T-cell (primary cell): Measurements from ENCODE around the gene NCF2. TPM values are rescaled to one million over a fixed set of nuclear protein-coding genes. Genes with fewer than 3 reads are reported as not detected.
"Not testable (repeated sequence)": the region's sequence is repeated elsewhere in the genome, so short reads cannot be mapped to it uniquely, and the experiment has no call there.

ENCODE experiments used
- ATAC-seq, 4 experiments: fragments of 200-7000 bp in 3 of 4; fragments of 150-1000 bp in 1 of 4; cut with Tn5 transposase; replicated peaks in 1 of 4; 1 replicate in 3 of 4; 2 replicates in 1 of 4; pipeline ENCODE4 v1.10.0; 2021; ENCODE audit warnings: moderate library complexity in 3 of 4, mild to moderate bottlenecking in 2 of 4, moderate number of reproducible peaks in 1 of 4
- CTCF ChIA-PET, 2 donors: fragments of 300-600 bp; sonication (Branson Sonifier 250); formaldehyde crosslinking; loops; one replicate each; lab custom pipeline; 2022; ENCODE audit warnings: antibody characterized with exemption in 2 of 2; lab: Charles Lee
- POLR2A ChIA-PET, 2 donors: fragments of 300-600 bp; sonication (Branson Sonifier 250); formaldehyde crosslinking; loops; one replicate each; lab custom pipeline; 2022; ENCODE audit warnings: antibody characterized with exemption in 2 of 2; lab: Charles Lee
- DNase-seq, 35 experiments: peaks; one replicate each; pipeline versions ENCODE4 v3.0.0 to v3.0.0-alpha.2; 2013 to 2023
- H3K27ac ChIP-seq: one replicate; pipeline ENCODE4 v1.5.1; 2013; ENCODE audit warnings: low read length
- H3K27me3 ChIP-seq, 2 experiments: replicated peaks in 1 of 2; 1 replicate in 1 of 2; 2 replicates in 1 of 2; pipeline versions ENCODE4 v1.6.1 to v1.7.0; 2013; ENCODE audit warnings: low read length in 1 of 2, mixed read lengths in 1 of 2; ENCODE audit not compliant: control insufficient read depth in 2 of 2, insufficient read depth in 2 of 2; ENCODE audit errors: extremely low read depth in 1 of 2
- H3K36me3 ChIP-seq, 2 donors: 1 replicate in 1 of 2; 2 replicates in 1 of 2; pipeline versions ENCODE4 v1.6.1 to v1.7.0; 2013; ENCODE audit warnings: low read length in 1 of 2; ENCODE audit not compliant: control insufficient read depth in 2 of 2, insufficient read depth in 1 of 2; ENCODE audit errors: extremely low read depth in 1 of 2
- H3K4me1 ChIP-seq, 2 experiments: 1 replicate in 1 of 2; 2 replicates in 1 of 2; pipeline versions ENCODE4 v1.6.1 to v1.7.0; 2013; ENCODE audit warnings: low read length in 2 of 2, mixed read lengths in 1 of 2; ENCODE audit not compliant: insufficient read depth in 2 of 2, control insufficient read depth in 1 of 2; ENCODE audit errors: extremely low read depth in 1 of 2
- H3K4me3 ChIP-seq, 2 donors: 1 replicate in 1 of 2; 2 replicates in 1 of 2; pipeline versions ENCODE4 v1.5.1 to v1.7.0; 2013; ENCODE audit warnings: mild to moderate bottlenecking in 2 of 2, low read length in 1 of 2, moderate library complexity in 1 of 2; ENCODE audit not compliant: control insufficient read depth in 1 of 2; ENCODE audit errors: extremely low read depth in 1 of 2
- H3K9me3 ChIP-seq: 2 replicates; pipeline ENCODE4 v1.7.0; 2013
- H3K27ac Mint-ChIP-seq, 2 donors: one replicate each; pipeline ENCODE4 v1.8.0; 2020 to 2021; ENCODE audit warnings: mild to moderate bottlenecking in 2 of 2, mixed read lengths in 2 of 2
- H3K27me3 Mint-ChIP-seq, 2 donors: one replicate each; pipeline ENCODE4 v1.8.0; 2021 to 2022; ENCODE audit warnings: mixed read lengths in 2 of 2
- H3K36me3 Mint-ChIP-seq: one replicate; pipeline ENCODE4 v1.8.0; 2021; ENCODE audit warnings: mixed read lengths
- H3K4me1 Mint-ChIP-seq, 3 donors: one replicate each; pipeline ENCODE4 v1.8.0; 2020 to 2022; ENCODE audit warnings: mixed read lengths in 3 of 3, mild to moderate bottlenecking in 1 of 3
- H3K4me3 Mint-ChIP-seq, 3 donors: one replicate each; pipeline ENCODE4 v1.8.0; 2020 to 2022; ENCODE audit warnings: mild to moderate bottlenecking in 3 of 3, mixed read lengths in 3 of 3, moderate library complexity in 3 of 3
- H3K9me3 Mint-ChIP-seq, 3 donors: one replicate each; pipeline ENCODE4 v1.8.0; 2020 to 2022; ENCODE audit warnings: mixed read lengths in 3 of 3
- WGBS: methylation state at CpG from one replicate; pipeline ENCODE4 v1.1.5; 2013; ENCODE audit warnings: missing lambda C conversion rate; ENCODE audit not compliant: insufficient coverage; 5-methylcytosine and 5-hydroxymethylcytosine counted together
- total RNA-seq, 35 experiments: library from RNA in 6 of 35; stranded (reverse) in 6 of 35; fragments of 120-200 nt in 1 of 35; gene quantifications; one replicate each; pipeline versions ENCODE4 v1.2.1 to v1.2.4 and lab custom pipeline; 2013 to 2026

Gene NCF2
- total RNA-seq, 5 donors from 2014 or later (not counting 1 experiment from before 2014, with no cell fraction given) = 2.9 to 8.7 (median 4.0) TPM

DNA sequence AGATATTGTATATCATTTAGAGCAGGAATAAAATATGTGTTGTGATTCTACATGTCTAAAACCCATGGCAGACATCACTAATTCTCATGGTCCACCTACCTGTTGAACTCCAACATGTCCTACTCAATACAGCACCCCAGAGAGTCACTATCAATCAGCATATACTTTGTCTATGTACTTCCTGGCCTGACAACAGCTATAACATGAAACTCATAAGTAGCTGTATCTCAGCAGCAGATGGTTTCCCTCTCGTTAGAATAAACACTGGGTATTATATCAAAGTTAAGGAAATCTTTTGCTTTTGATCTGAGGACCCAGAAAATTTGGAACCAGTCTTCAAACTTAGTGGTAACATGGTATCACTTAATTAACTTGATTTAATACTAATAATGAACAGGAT, 29.5 kb upstream of the NCF2 start:
- Mint-ChIP-seq H3K27ac (peak overlapping the region in 1 of 2 donors; percentile 68), H3K9me3 (no peaks in the 10 kb centered on the region), H3K4me1 (peaks cover 0 to 11% (median 10%) of the 10 kb centered on the region in 3 donors), H3K36me3 (peaks cover 9% of the 10 kb centered on the region), H3K27me3 (peaks cover 0 to 2% of the 10 kb centered on the region in 2 donors), H3K4me3 (no peak overlapping the region)
- H3K27ac ChIP-seq = no peak overlapping the region
- POLR2A ChIA-PET = interaction anchor here in 1 of 2 donors (0.6 kb wide), 1 partner anchor 12 kb away, joined by 3 read pairs; no protein-coding TSS in a partner anchor
- CTCF ChIA-PET = no interaction called here
- H3K9me3 ChIP-seq = no peaks in the 10 kb centered on the region
- ATAC-seq (peak in 3 of 4 experiments; percentile 28 to 43 (median 38)), DNase-seq (no peak)
- no peaks in the 10 kb centered on the region for H3K4me1 ChIP-seq
- no CpG with 5 or more reads among the region's 1 CpG for WGBS
- H3K36me3 ChIP-seq = peaks cover 0 to 14% of the 10 kb centered on the region in 2 donors
- no peaks in the 10 kb centered on the region for H3K27me3 ChIP-seq
- H3K4me3 ChIP-seq = no peak overlapping the region

DNA sequence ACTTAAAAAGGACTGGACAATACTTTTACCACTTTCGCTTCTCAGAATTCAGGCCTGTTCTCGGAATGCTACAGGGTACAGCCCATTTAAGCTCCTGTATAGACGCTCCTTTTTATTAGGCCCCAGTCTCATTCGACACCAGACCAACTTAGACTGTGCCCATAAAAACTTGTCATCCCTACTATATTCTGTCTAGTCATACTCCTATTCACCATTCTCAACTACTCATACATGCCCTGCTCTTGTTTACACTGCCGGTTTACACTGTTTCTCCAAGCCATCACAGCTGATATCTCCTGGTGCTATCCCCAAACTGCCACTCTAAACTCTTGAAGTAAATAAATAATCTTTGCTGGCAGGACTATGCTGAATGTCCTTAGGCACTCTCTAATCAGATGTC, 27.9 kb upstream of the NCF2 start:
- ATAC-seq, CTCF ChIA-PET, H3K9me3 Mint-ChIP-seq, H3K36me3 ChIP-seq, H3K4me1 ChIP-seq, H3K9me3 ChIP-seq, DNase-seq, H3K4me3 ChIP-seq, H3K27me3 Mint-ChIP-seq, H3K27me3 ChIP-seq, H3K27ac ChIP-seq, H3K27ac Mint-ChIP-seq, H3K4me3 Mint-ChIP-seq, H3K36me3 Mint-ChIP-seq, POLR2A ChIA-PET: not testable (repeated sequence)
- WGBS = no CpG with 5 or more reads among the region's 5 CpGs
- H3K4me1 Mint-ChIP-seq = peaks cover 0 to 12% (median 7%) of the 10 kb centered on the region in 3 donors

DNA sequence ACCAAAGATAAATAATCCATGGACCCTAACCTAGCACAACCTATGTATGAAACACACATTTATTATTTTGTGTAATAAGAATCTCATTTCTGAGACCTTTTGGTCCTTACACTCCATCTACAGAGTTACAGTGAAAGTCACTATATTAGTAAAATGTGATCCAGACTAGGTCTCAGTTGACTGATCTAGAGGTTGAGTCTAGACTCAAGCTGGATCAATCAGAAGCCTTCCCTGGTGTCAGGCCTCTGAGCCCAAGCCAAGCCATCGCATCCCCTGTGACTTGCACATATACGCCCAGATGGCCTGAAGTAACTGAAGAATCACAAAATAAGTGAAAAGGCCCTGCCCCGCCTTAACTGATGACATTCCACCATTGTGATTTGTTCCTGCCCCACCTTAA, 22.7 kb upstream of the NCF2 start:
- H3K4me1 ChIP-seq, H3K27me3 ChIP-seq, H3K36me3 Mint-ChIP-seq, H3K27me3 Mint-ChIP-seq, H3K4me3 ChIP-seq, H3K27ac Mint-ChIP-seq, ATAC-seq, H3K9me3 Mint-ChIP-seq, H3K27ac ChIP-seq, CTCF ChIA-PET, H3K4me1 Mint-ChIP-seq, H3K9me3 ChIP-seq, POLR2A ChIA-PET, DNase-seq, H3K4me3 Mint-ChIP-seq, H3K36me3 ChIP-seq: not testable (repeated sequence)
- WGBS = no CpG with 5 or more reads among the region's 3 CpGs

DNA sequence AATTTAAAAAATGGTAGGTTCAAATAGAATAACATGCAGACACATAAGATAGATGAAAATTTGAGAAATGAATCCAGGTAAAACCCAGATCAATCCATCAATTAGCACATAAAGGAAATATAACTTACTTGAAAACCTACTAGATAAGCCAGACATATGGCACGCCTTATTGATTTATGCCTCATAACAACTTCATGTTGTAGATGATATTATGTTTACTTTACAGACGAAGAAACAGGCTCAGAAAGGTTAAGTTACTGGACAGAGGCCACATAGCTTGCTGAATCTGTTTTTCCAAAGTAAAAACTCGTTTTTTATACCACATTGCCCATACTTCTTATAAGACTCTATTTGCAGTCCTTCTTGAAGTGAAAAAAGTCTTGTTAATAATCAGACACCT, 22.1 kb upstream of the NCF2 start:
- Mint-ChIP-seq H3K9me3 (no peaks in the 10 kb centered on the region), H3K27me3 (peaks cover 0 to 5% of the 10 kb centered on the region in 2 donors), H3K4me1 (peaks cover 0 to 6% (median 0%) of the 10 kb centered on the region in 3 donors), H3K27ac (no peak overlapping the region), H3K36me3 (no peaks in the 10 kb centered on the region), H3K4me3 (no peak overlapping the region)
- Histone ChIP-seq H3K4me3 (no peak overlapping the region), H3K36me3 (no peaks in the 10 kb centered on the region), H3K4me1 (no peaks in the 10 kb centered on the region), H3K27me3 (peaks cover 0 to 8% of the 10 kb centered on the region in 2 experiments), H3K9me3 (no peaks in the 10 kb centered on the region), H3K27ac (no peak overlapping the region)
- no peak for ATAC-seq
- CTCF ChIA-PET = no interaction called here
- no CpG with 5 or more reads among the region's 3 CpGs for WGBS
- no peak for DNase-seq
- POLR2A ChIA-PET = no interaction called here

DNA sequence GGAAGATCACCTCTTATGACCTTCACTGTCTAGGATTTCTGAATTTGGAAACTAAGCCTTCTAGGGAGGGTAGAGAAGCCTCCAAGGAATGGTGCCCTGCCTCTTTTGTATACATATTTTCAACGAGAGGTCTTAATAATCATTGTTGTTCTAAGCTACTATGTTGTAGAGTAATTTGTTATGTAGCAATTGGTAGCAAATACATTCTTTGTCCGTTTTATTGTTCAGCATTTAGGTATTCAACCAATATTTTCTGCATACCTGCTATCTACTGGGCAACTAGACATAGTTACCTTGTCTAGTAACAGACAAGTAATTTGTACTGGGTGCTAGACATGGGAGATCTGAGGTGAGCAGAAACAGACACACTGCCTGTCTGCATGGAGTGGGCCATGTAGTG, 20.8 kb upstream of the NCF2 start:
- Histone ChIP-seq H3K9me3 (no peaks in the 10 kb centered on the region), H3K4me1 (no peaks in the 10 kb centered on the region), H3K27me3 (peaks cover 0 to 12% of the 10 kb centered on the region in 2 experiments), H3K36me3 (no peaks in the 10 kb centered on the region), H3K4me3 (no peak overlapping the region), H3K27ac (no peak overlapping the region)
- Mint-ChIP-seq H3K9me3 (no peaks in the 10 kb centered on the region), H3K4me1 (peaks cover 0 to 6% (median 2%) of the 10 kb centered on the region in 3 donors), H3K27me3 (peaks cover 0 to 5% of the 10 kb centered on the region in 2 donors), H3K4me3 (no peak overlapping the region), H3K27ac (no peak overlapping the region), H3K36me3 (no peaks in the 10 kb centered on the region)
- WGBS = no CpG with 5 or more reads among the region's 2 CpGs
- ChIA-PET CTCF (no interaction called here), POLR2A (no interaction called here)
- DNase-seq (no peak), ATAC-seq (no peak)

DNA sequence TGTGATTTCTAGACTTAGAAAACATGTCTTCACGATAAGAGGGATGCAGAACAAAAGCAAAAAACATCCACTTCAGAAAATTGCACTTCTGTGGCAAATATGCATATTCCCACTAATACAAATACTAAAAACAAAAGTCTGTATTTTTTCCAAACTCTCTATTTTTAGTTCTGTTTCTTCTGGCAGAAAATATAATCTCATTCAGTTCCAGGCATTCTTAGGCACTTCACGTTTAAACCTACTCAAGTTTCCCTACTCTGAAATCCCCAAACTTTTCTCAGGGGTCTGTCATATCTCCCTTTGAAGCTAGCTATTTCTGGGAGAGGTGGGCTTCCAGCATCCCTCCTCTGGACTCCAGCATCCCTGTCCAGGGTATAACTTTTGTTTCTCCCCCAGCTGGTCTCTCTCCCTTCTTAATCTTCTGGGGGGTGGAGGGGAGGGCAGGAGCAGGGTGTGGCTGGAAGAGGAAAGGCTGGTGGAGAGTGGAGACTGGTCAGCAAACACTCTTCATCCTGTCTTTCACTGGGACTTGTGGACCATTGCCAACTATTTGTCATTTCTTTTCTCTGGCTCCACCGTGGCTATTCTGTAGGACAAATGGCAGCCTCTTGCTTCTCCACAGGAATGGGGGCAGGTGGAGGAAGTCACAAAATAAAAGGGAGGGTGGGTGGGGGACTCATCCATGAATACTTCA, 19.6 kb upstream of the NCF2 start:
- Histone ChIP-seq H3K27me3 (peaks cover 0 to 12% of the 10 kb centered on the region in 2 experiments), H3K9me3 (no peaks in the 10 kb centered on the region), H3K36me3 (no peaks in the 10 kb centered on the region), H3K4me3 (no peak overlapping the region), H3K4me1 (no peaks in the 10 kb centered on the region), H3K27ac (no peak overlapping the region)
- WGBS = 63% methylated on average over 1 of the region's 3 CpGs
- Mint-ChIP-seq H3K36me3 (no peaks in the 10 kb centered on the region), H3K9me3 (no peaks in the 10 kb centered on the region), H3K4me3 (no peak overlapping the region), H3K4me1 (peaks cover 0 to 4% (median 2%) of the 10 kb centered on the region in 3 donors), H3K27ac (no peak overlapping the region), H3K27me3 (peaks cover 0 to 5% of the 10 kb centered on the region in 2 donors)
- POLR2A ChIA-PET = no interaction called here
- DNase-seq = no peak
- ATAC-seq = no peak
- CTCF ChIA-PET = interaction anchor here (0.6 to 1.2 kb wide), 2 partner anchors 306 to 307 kb away, joined by 3 read pairs; no protein-coding TSS in a partner anchor
